ENCODE data around the gene ALOX5AP.
"Not testable (repeated sequence)": the region's sequence is repeated elsewhere in the genome, so short reads cannot be mapped to it uniquely, and the experiment has no call there.

The ALOX5AP gene

GRCh38 chr13:30742901-30743300 is 7.6 kb downstream of the ALOX5AP start:
- ChIA-PET POLR2A (ENCODE audit: low non-redundant PET) (no interaction called here), CTCF (interaction anchor here (1.2 kb wide), 1 partner anchor 9 kb away, joined by 3 read pairs; no protein-coding TSS in a partner anchor)
- H3K27ac ChIP-seq, result peak overlapping the region; percentile 76
- DNase-seq (ENCODE audit: low spot score), result no peak
- no peak for TF ChIP-seq CTCF (conservative IDR thresholded peaks at IDR 0.05; ENCODE audit: low read depth)

GRCh38 chr13:30743319-30744055 is 8.1 kb downstream of the ALOX5AP start:
- DNase-seq (ENCODE audit: low spot score), result peak; percentile 93
- ChIA-PET POLR2A (ENCODE audit: low non-redundant PET) (no interaction called here), CTCF (interaction anchor here (0.6 to 1.2 kb wide), 3 partner anchors 10 to 95 kb away, joined by 3 to 6 read pairs (median 3); no protein-coding TSS in a partner anchor)
- peak overlapping the region; percentile 89 for H3K27ac ChIP-seq
- TF ChIP-seq CTCF (conservative IDR thresholded peaks at IDR 0.05; ENCODE audit: low read depth), result no peak

- no peak for TF ChIP-seq CTCF (conservative IDR thresholded peaks at IDR 0.05; ENCODE audit: low read depth)
- peak; percentile 13 for DNase-seq (ENCODE audit: low spot score)
- ChIA-PET POLR2A (ENCODE audit: low non-redundant PET) (no interaction called here), CTCF (interaction anchor here (0.6 to 1.2 kb wide), 3 partner anchors 9 to 94 kb away, joined by 3 to 6 read pairs (median 3); no protein-coding TSS in a partner anchor)
- peak overlapping the region; percentile 89 for H3K27ac ChIP-seq
These were observed 8.8 kb downstream of the ALOX5AP start for GRCh38 chr13:30744056-30744680.

- ChIA-PET POLR2A (ENCODE audit: low non-redundant PET) (no interaction called here), CTCF (no interaction called here)
- peak overlapping the region; percentile 89 for H3K27ac ChIP-seq
- DNase-seq (ENCODE audit: low spot score), result no peak
- no peak for TF ChIP-seq CTCF (conservative IDR thresholded peaks at IDR 0.05; ENCODE audit: low read depth)
These were observed 9.3 kb downstream of the ALOX5AP start for GRCh38 chr13:30744681-30745077.

GRCh38 chr13:30745906-30746686 is 10.8 kb downstream of the ALOX5AP start:
- ChIA-PET POLR2A (ENCODE audit: low non-redundant PET) (no interaction called here), CTCF (interaction anchor here (0.5 kb wide), 1 partner anchor 262 kb away, joined by 5 read pairs; no protein-coding TSS in a partner anchor)
- H3K27ac ChIP-seq, result peak overlapping the region; percentile 50
- no peak for TF ChIP-seq CTCF (conservative IDR thresholded peaks at IDR 0.05; ENCODE audit: low read depth)
- DNase-seq (ENCODE audit: low spot score), result peak; percentile 16

DNA sequence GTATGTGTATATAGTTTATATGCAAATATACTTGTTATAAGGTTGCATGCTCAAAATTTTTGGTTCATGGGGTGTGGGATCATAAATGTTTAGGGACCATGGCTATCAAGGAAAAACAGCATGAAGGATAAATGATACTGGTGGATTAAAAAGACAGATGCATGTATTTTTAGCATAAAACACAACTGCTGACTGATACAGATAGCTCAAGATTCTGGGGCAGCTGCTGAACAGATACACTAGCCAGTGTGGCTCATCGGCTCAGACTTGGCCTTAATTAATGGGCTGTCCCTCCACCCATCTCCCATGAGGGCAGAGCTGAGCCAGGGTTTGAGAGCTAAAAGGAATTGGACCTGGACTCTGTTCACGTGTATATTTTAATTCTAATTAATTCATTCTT is 11.4 kb downstream of the ALOX5AP start:
- no peak overlapping the region for H3K27ac ChIP-seq
- no peak for TF ChIP-seq CTCF (conservative IDR thresholded peaks at IDR 0.05; ENCODE audit: low read depth)
- DNase-seq (ENCODE audit: low spot score), result no peak
- POLR2A ChIA-PET (ENCODE audit: low non-redundant PET), result no interaction called here
- CTCF ChIA-PET, result interaction anchor here (0.5 kb wide), 1 partner anchor 263 kb away, joined by 5 read pairs; no protein-coding TSS in a partner anchor

DNA sequence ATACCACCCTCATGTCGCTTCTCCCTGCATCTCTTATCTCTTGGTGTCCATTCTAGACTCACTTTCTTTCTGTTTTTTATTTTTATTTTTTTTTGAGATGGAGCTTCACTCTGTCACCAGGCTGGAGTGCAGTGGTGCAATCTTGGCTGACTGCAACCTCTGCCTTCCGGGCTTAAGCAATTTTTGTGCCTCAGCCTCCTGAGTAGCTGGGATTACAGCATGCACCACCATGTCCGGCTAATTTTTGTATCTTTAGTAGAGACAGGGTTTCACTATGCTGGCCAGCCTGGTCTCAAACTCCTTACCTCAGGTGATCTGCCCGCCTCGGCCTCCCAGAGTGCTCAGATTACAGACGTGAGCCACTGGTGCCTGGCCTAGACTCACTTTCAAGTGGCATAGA is 12.5 kb downstream of the ALOX5AP start:
- POLR2A ChIA-PET (ENCODE audit: low non-redundant PET); H3K27ac ChIP-seq; DNase-seq (ENCODE audit: low spot score): not testable (repeated sequence)
- CTCF ChIA-PET, result interaction anchor here (0.7 kb wide), 1 partner anchor 411 kb away, joined by 3 read pairs; no protein-coding TSS in a partner anchor
